ENCODE results near the gene FAT2.

Gene FAT2

GRCh38 chr5:151591144-151591819, at the start of gene FAT2:
Gene FAT2 (minus strand): TSS chr5:151591331. CDS start chr5:151568931, 22,400 bp downstream.
- H3K4me3 ChIP-seq (ENCODE audit: low read depth, low read length) = no peak within 1 kb of the TSS
- TF ChIP-seq CTCF (IDR thresholded peaks at IDR 0.05; ENCODE audit: insufficient read depth, low read length, missing control alignments) = no peak
- ChIA-PET POLR2A (no interaction called here), CTCF (no interaction called here)
- no peak for DNase-seq (ENCODE audit: low read depth, low spot score)

- DNase-seq (ENCODE audit: low read depth, low spot score) = no peak
- H3K4me3 ChIP-seq (ENCODE audit: low read depth, low read length) = no peak overlapping the region
- TF ChIP-seq CTCF (IDR thresholded peaks at IDR 0.05; ENCODE audit: insufficient read depth, low read length, missing control alignments) = no peak
- ChIA-PET CTCF (interaction anchor here (0.8 to 7.5 kb wide), 6 partner anchors 9 to 118 kb away, joined by 3 to 54 read pairs (median 3); no protein-coding TSS in a partner anchor), POLR2A (no interaction called here)
These were observed 47.5 kb upstream of the FAT2 start for GRCh38 chr5:151638619-151639018.

GRCh38 chr5:151637676-151638075, 46.5 kb upstream of the FAT2 start:
- CTCF ChIA-PET = interaction anchor here (1.1 to 7.5 kb wide), 4 partner anchors 8 to 117 kb away, joined by 3 to 54 read pairs (median 4); no protein-coding TSS in a partner anchor
- TF ChIP-seq CTCF (IDR thresholded peaks at IDR 0.05; ENCODE audit: insufficient read depth, low read length, missing control alignments) = no peak
- POLR2A ChIA-PET = no interaction called here
- DNase-seq (ENCODE audit: low read depth, low spot score) = no peak
- no peak overlapping the region for H3K4me3 ChIP-seq (ENCODE audit: low read depth, low read length)

- H3K4me3 ChIP-seq (ENCODE audit: low read depth, low read length) = no peak overlapping the region
- CTCF ChIA-PET = interaction anchor here (1.2 to 1.7 kb wide), 2 partner anchors 15 to 18 kb away, joined by 3 to 7 read pairs; no protein-coding TSS in a partner anchor
- no peak for DNase-seq (ENCODE audit: low read depth, low spot score)
- TF ChIP-seq CTCF (IDR thresholded peaks at IDR 0.05; ENCODE audit: insufficient read depth, low read length, missing control alignments) = no peak
- POLR2A ChIA-PET = no interaction called here
These were observed 42.8 kb upstream of the FAT2 start for GRCh38 chr5:151633892-151634291.

GRCh38 chr5:151632941-151633340, 41.8 kb upstream of the FAT2 start:
- DNase-seq (ENCODE audit: low read depth, low spot score) = no peak
- no peak for TF ChIP-seq CTCF (IDR thresholded peaks at IDR 0.05; ENCODE audit: insufficient read depth, low read length, missing control alignments)
- CTCF ChIA-PET = interaction anchor here (1.2 to 1.7 kb wide), 2 partner anchors 16 to 18 kb away, joined by 3 to 7 read pairs; no protein-coding TSS in a partner anchor
- POLR2A ChIA-PET = no interaction called here
- H3K4me3 ChIP-seq (ENCODE audit: low read depth, low read length) = no peak overlapping the region

GRCh38 chr5:151632524-151632923, 41.4 kb upstream of the FAT2 start:
- ChIA-PET CTCF (no interaction called here), POLR2A (no interaction called here)
- no peak for DNase-seq (ENCODE audit: low read depth, low spot score)
- no peak overlapping the region for H3K4me3 ChIP-seq (ENCODE audit: low read depth, low read length)
- TF ChIP-seq CTCF (IDR thresholded peaks at IDR 0.05; ENCODE audit: insufficient read depth, low read length, missing control alignments) = no peak

All from AG04449 (cell line).